ENCODE measurements around the gene FBXL2. TPM values are rescaled to one million over a fixed set of nuclear protein-coding genes. Genes with fewer than 3 reads are reported as not detected.

The FBXL2 gene
- total and polyA plus RNA-seq, 2 of the 8 experiments (the other 6 are each of a cell fraction or from before 2014, with no cell fraction given) = 3.1 to 5.4 TPM

GRCh38 chr3:33277193-33277882 lies at the start of gene FBXL2 (continued):
- TF ChIP-seq SP1 (IDR thresholded peaks at IDR 0.05; ENCODE audit: low read depth, low read length) = 0 out of 2 replicates have a peak, but pooled peaks have one; percentile 49
- TF ChIP-seq SIN3A (conservative IDR thresholded peaks at IDR 0.05 in 1 of 2, IDR thresholded peaks at IDR 0.05 in 1 of 2; ENCODE audit: low read depth in 1 of 2, low read length in 2 of 2) = peak in 1 of 2 experiments; percentile 90; a peak in 2 of 4 replicates
- TF ChIP-seq CEBPB (IDR thresholded peaks at IDR 0.05; ENCODE audit: low read depth, low read length) = no peak
- TF ChIP-seq CHD2 (IDR thresholded peaks at IDR 0.05; ENCODE audit: low read length) = no peak
- no peak for TF ChIP-seq KDM1A (IDR thresholded peaks at IDR 0.05; ENCODE audit: borderline replicate concordance, low read length)
- TF ChIP-seq POU5F1 (IDR thresholded peaks at IDR 0.05; ENCODE audit: low read depth, low read length) = no peak
- no peak for TF ChIP-seq TCF12 (IDR thresholded peaks at IDR 0.05; ENCODE audit: low read depth, low read length)
- TF ChIP-seq KDM4A (IDR thresholded peaks at IDR 0.05; ENCODE audit: low read depth, low read length, severe bottlenecking) = peak; percentile 49
- no peak for TF ChIP-seq CHD7 (IDR thresholded peaks at IDR 0.05; ENCODE audit: insufficient replicate concordance, low read length)
- TF ChIP-seq CREB1 (IDR thresholded peaks at IDR 0.05) = peak; percentile 55; the same call in 1 of the 2 replicates
- TF ChIP-seq KDM5A (IDR thresholded peaks at IDR 0.05; ENCODE audit: low read length) = no peak

All from H1 (cell line).